NB4 (cell line): ENCODE data around the gene CDH10.

ENCODE experiments used
- CTCF ChIP-seq: IDR thresholded peaks from one replicate; pipeline ENCODE4 v1.5.1; 2012; ENCODE audit warnings: low read depth, low read length
- MAX ChIP-seq: IDR thresholded peaks from 2 replicates; pipeline ENCODE4 v1.6.1; 2011; ENCODE audit warnings: low read depth, low read length
- MYC ChIP-seq: IDR thresholded peaks from 2 replicates; pipeline ENCODE4 v1.6.1; 2011; ENCODE audit warnings: low read depth, low read length
- POLR2A ChIP-seq: IDR thresholded peaks from 2 replicates; pipeline ENCODE4 v1.6.1; 2011; ENCODE audit warnings: mild to moderate bottlenecking; ENCODE audit not compliant: insufficient read length; ENCODE audit errors: extremely low read depth

GRCh38 chr5:24668050-24668449 lies 23.3 kb upstream of the CDH10 start:
- TF ChIP-seq CTCF (no peak), POLR2A (no peak), MYC (no peak), MAX (no peak)
